Measurements from ENCODE around the gene ALX3.

DNA sequence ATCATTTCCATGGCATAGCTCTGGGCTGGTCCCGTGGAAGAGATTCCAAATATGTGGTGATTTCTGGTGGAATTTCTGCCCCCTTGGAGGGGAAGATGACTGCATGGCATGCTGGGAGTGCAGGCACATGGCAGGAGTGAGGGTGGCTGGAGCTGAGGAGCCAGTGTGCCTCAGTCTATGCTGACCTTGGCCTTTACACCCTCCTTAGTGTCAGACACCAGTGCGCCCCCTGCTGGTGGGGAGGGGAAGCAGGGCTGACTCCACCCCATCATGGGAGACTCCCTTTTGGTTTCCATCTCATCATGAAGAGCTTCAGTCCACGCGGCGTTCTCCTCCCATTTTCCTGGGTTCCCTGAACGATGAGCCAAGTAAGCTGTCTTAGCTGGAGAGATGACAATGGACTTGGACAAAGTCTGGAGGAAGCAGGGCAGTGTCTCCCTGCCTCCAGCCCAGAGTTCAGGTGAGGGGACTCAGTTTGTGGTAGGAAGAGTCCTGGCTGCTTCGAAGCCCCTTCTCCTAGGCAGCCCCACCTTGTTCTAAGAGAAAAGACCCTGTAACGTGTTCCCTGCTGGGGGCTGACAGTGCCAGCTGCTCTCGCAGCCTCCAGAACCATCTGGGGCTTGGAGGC is 10.3 kb downstream of the ALX3 start:
- TF ChIP-seq, protein P1, sequence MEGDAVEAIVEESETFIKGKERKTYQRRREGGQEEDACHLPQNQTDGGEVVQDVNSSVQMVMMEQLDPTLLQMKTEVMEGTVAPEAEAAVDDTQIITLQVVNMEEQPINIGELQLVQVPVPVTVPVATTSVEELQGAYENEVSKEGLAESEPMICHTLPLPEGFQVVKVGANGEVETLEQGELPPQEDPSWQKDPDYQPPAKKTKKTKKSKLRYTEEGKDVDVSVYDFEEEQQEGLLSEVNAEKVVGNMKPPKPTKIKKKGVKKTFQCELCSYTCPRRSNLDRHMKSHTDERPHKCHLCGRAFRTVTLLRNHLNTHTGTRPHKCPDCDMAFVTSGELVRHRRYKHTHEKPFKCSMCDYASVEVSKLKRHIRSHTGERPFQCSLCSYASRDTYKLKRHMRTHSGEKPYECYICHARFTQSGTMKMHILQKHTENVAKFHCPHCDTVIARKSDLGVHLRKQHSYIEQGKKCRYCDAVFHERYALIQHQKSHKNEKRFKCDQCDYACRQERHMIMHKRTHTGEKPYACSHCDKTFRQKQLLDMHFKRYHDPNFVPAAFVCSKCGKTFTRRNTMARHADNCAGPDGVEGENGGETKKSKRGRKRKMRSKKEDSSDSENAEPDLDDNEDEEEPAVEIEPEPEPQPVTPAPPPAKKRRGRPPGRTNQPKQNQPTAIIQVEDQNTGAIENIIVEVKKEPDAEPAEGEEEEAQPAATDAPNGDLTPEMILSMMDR (tag by site-specific recombination; IDR thresholded peaks at IDR 0.05): peak; percentile 71
- TF ChIP-seq, protein P2, sequence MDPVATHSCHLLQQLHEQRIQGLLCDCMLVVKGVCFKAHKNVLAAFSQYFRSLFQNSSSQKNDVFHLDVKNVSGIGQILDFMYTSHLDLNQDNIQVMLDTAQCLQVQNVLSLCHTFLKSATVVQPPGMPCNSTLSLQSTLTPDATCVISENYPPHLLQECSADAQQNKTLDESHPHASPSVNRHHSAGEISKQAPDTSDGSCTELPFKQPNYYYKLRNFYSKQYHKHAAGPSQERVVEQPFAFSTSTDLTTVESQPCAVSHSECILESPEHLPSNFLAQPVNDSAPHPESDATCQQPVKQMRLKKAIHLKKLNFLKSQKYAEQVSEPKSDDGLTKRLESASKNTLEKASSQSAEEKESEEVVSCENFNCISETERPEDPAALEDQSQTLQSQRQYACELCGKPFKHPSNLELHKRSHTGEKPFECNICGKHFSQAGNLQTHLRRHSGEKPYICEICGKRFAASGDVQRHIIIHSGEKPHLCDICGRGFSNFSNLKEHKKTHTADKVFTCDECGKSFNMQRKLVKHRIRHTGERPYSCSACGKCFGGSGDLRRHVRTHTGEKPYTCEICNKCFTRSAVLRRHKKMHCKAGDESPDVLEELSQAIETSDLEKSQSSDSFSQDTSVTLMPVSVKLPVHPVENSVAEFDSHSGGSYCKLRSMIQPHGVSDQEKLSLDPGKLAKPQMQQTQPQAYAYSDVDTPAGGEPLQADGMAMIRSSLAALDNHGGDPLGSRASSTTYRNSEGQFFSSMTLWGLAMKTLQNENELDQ (tag by site-specific recombination; IDR thresholded peaks at IDR 0.05; ENCODE audit: low read depth): no peak
- TF ChIP-seq YY1 (tag by site-specific recombination; IDR thresholded peaks at IDR 0.05) (no peak), ZNF610 (tag by site-specific recombination; IDR thresholded peaks at IDR 0.05; ENCODE audit: borderline replicate concordance) (no peak)
